ENCODE measurements around the gene MCRIP2.

- TF ChIP-seq CTCF (conservative IDR thresholded peaks at IDR 0.05) (no peak), ZFX (IDR thresholded peaks at IDR 0.05) (no peak)
Observed at GRCh38 chr16:693364-693763, 51.7 kb downstream of the MCRIP2 start.

Measured in C4-2B (cell line).